ENCODE results near the gene AHNAK. TPM values are rescaled to one million over a fixed set of nuclear protein-coding genes. Genes with fewer than 3 reads are reported as not detected.

AHNAK gene
- polyA plus RNA-seq, 1 experiment = 231 TPM

DNA sequence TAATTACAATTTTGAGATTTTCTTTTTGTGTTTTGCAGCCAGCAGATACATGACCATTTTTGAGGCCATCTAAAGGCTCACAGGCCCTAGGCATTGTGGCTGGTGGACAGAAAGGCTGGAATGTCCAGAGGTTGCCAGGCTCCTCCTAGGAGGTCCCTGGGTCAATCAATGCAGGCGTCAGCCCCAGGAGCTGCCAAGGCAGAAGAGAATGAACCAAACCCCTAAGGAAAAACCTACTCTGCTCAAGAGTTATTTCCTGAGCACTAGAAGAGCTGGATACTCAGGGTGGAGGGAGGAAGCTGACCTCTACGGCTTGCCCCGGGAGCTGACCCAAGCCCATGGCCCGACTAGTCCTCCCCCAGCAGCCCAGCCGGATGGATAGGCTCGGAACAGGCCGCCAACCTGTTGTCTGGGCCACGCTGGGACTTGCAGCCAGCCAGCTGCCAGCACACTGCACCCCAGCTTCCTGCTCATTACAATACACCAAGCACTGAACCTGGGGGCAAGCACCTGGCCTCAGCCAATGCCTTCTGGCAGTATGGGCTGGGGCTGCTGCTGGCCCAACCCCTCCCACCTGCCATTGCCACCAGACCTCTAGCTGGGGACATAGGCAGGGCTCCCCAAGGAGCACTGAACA is 133.4 kb downstream of the AHNAK start:
- TF ChIP-seq, protein P1, sequence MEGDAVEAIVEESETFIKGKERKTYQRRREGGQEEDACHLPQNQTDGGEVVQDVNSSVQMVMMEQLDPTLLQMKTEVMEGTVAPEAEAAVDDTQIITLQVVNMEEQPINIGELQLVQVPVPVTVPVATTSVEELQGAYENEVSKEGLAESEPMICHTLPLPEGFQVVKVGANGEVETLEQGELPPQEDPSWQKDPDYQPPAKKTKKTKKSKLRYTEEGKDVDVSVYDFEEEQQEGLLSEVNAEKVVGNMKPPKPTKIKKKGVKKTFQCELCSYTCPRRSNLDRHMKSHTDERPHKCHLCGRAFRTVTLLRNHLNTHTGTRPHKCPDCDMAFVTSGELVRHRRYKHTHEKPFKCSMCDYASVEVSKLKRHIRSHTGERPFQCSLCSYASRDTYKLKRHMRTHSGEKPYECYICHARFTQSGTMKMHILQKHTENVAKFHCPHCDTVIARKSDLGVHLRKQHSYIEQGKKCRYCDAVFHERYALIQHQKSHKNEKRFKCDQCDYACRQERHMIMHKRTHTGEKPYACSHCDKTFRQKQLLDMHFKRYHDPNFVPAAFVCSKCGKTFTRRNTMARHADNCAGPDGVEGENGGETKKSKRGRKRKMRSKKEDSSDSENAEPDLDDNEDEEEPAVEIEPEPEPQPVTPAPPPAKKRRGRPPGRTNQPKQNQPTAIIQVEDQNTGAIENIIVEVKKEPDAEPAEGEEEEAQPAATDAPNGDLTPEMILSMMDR (IDR thresholded peaks at IDR 0.05; ENCODE audit: low read depth, low read length) = no peak
- no peaks in the 10 kb centered on the region for H3K9me3 ChIP-seq (ENCODE audit: control insufficient read depth, insufficient read depth, low read length)
- no peak overlapping the region for H3K27ac ChIP-seq (ENCODE audit: low read depth, low read length)
- H3K4me3 ChIP-seq (ENCODE audit: low read depth, low read length) = no peak overlapping the region
- H3K27me3 ChIP-seq (ENCODE audit: control insufficient read depth, insufficient read depth, low read length) = no peaks in the 10 kb centered on the region
- CTCF ChIA-PET = interaction anchor here (2.1 kb wide), 1 partner anchor 11 kb away, joined by 16 read pairs; no protein-coding TSS in a partner anchor
- DNase-seq (ENCODE audit: low read depth, low spot score) = no peak
- POLR2A ChIA-PET = no interaction called here

GRCh38 chr11:62411524-62411923 is 135.1 kb downstream of the AHNAK start:
- Histone ChIP-seq H3K4me3 (ENCODE audit: low read depth, low read length) (no peak overlapping the region), H3K27me3 (ENCODE audit: control insufficient read depth, insufficient read depth, low read length) (peaks cover 5% of the 10 kb centered on the region), H3K27ac (ENCODE audit: low read depth, low read length) (no peak overlapping the region), H3K9me3 (ENCODE audit: control insufficient read depth, insufficient read depth, low read length) (no peaks in the 10 kb centered on the region)
- TF ChIP-seq, protein P1 (IDR thresholded peaks at IDR 0.05; ENCODE audit: low read depth, low read length) = no peak
- POLR2A ChIA-PET = interaction anchor here (0.5 kb wide), 1 partner anchor 126 kb away, joined by 3 read pairs; no protein-coding TSS in a partner anchor
- DNase-seq (ENCODE audit: low read depth, low spot score) = no peak
- CTCF ChIA-PET = interaction anchor here (1.1 to 4.2 kb wide), 2 partner anchors 11 to 13 kb away, joined by 3 to 21 read pairs; no protein-coding TSS in a partner anchor

DNA sequence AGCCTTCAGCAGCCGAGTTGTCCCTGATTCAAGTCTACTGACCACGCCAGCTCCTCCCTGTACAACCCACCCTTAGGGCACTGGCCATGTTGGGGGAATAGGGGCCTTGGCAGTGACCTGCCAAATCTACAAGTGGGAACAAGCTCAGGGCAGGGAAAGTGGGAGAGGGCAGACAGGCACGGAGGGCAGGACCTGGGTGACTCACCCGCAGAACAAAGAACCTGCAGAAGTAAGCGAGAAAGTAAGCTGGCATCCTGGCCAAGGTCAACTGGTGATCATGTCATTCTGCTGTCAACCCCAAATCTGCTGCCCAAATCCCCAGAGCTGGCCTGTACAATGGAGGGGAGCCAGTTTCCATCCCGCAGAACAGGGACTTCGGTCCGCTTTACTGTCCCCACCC is 135.6 kb downstream of the AHNAK start:
- Histone ChIP-seq H3K27ac (ENCODE audit: low read depth, low read length) (no peak overlapping the region), H3K9me3 (ENCODE audit: control insufficient read depth, insufficient read depth, low read length) (no peaks in the 10 kb centered on the region), H3K27me3 (ENCODE audit: control insufficient read depth, insufficient read depth, low read length) (peaks cover 6% of the 10 kb centered on the region), H3K4me3 (ENCODE audit: low read depth, low read length) (no peak overlapping the region)
- CTCF ChIA-PET = interaction anchor here (1.1 to 4.2 kb wide), 2 partner anchors 11 to 13 kb away, joined by 3 to 21 read pairs; no protein-coding TSS in a partner anchor
- POLR2A ChIA-PET = interaction anchor here (0.5 kb wide), 1 partner anchor 127 kb away, joined by 3 read pairs; no protein-coding TSS in a partner anchor
- no peak for DNase-seq (ENCODE audit: low read depth, low spot score)
- TF ChIP-seq, protein P1 (IDR thresholded peaks at IDR 0.05; ENCODE audit: low read depth, low read length) = no peak

- POLR2A ChIA-PET = no interaction called here
- TF ChIP-seq, protein P1 (IDR thresholded peaks at IDR 0.05; ENCODE audit: low read depth, low read length) = no peak
- DNase-seq (ENCODE audit: low read depth, low spot score) = no peak
- Histone ChIP-seq H3K27ac (ENCODE audit: low read depth, low read length) (no peak overlapping the region), H3K4me3 (ENCODE audit: low read depth, low read length) (no peak overlapping the region), H3K9me3 (ENCODE audit: control insufficient read depth, insufficient read depth, low read length) (no peaks in the 10 kb centered on the region), H3K27me3 (ENCODE audit: control insufficient read depth, insufficient read depth, low read length) (peaks cover 6% of the 10 kb centered on the region)
- CTCF ChIA-PET = interaction anchor here (0.7 to 4.2 kb wide), 3 partner anchors 14 to 151 kb away, joined by 3 to 21 read pairs (median 4); no protein-coding TSS in a partner anchor
Observed at GRCh38 chr11:62409831-62410230, 136.8 kb downstream of the AHNAK start.

DNA sequence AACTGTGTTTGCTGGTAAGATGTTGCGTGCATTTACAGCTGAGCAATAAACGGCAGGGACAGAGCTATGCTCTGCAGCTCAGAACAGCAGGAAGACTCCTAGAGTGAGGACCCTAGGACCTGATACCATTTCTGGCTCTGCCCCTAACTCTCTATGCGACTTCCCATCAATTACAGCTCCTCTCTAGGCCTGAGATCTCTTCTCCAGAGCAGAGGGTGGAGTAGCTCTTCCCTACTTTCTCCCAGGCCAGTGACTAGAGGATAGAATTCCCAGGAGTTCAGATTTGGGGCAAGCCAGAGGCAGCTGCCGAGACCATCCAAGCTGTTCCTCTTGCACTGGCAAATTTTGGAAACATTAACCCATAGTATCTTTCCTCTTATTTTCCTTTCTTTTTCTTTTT is 140.6 kb downstream of the AHNAK start:
- Histone ChIP-seq H3K27me3 (ENCODE audit: control insufficient read depth, insufficient read depth, low read length) (peaks cover 10% of the 10 kb centered on the region), H3K9me3 (ENCODE audit: control insufficient read depth, insufficient read depth, low read length) (no peaks in the 10 kb centered on the region), H3K27ac (ENCODE audit: low read depth, low read length) (no peak overlapping the region), H3K4me3 (ENCODE audit: low read depth, low read length) (no peak overlapping the region)
- DNase-seq (ENCODE audit: low read depth, low spot score) = no peak
- TF ChIP-seq, protein P1 (IDR thresholded peaks at IDR 0.05; ENCODE audit: low read depth, low read length) = no peak
- ChIA-PET POLR2A (interaction anchor here (0.7 to 0.8 kb wide), 2 partner anchors 168 to 191 kb away, joined by 3 to 4 read pairs; partner anchors contain the start of gene EEF1G), CTCF (interaction anchor here (1.5 to 2.4 kb wide), 2 partner anchors 11 to 18 kb away, joined by 9 to 14 read pairs; no protein-coding TSS in a partner anchor)
